Activated CD8-positive, alpha-beta T cell treated with anti-CD3 and anti-CD28 coated beads, Interleukin-2, amount 10 ng/mL, durations not matched to agents 7 days and 5 days (primary cell): ENCODE data around the gene ACBD6. TPM values are rescaled to one million over a fixed set of nuclear protein-coding genes. Genes with fewer than 3 reads are reported as not detected.
A peak's percentile ranks its signal among the peaks of the same experiment; 100 is the strongest.
"Not testable (repeated sequence)": the region's sequence is repeated elsewhere in the genome, so short reads cannot be mapped to it uniquely, and the experiment has no call there.

Experiments used
- ATAC-seq: fragments of 150-1000 bp; cut with Tn5 transposase; one replicate; pipeline ENCODE4 v1.10.0; 2021; ENCODE audit warnings: moderate library complexity
- CTCF ChIA-PET: fragments of 350-600 bp; sonication (Branson Sonifier 250); formaldehyde crosslinking; loops from one replicate; lab custom pipeline; 2021; ENCODE audit warnings: antibody characterized with exemption; lab: Charles Lee
- POLR2A ChIA-PET: fragments of 350-600 bp; sonication (Branson Sonifier 250); formaldehyde crosslinking; loops from one replicate; lab custom pipeline; 2021; ENCODE audit warnings: antibody characterized with exemption; lab: Charles Lee
- DNase-seq: peaks from one replicate; pipeline ENCODE4 v3.0.0-alpha.2; 2020
- H3K27ac Mint-ChIP-seq: one replicate; pipeline ENCODE4 v1.8.0; 2021; ENCODE audit warnings: mild to moderate bottlenecking, mixed read lengths
- H3K27me3 Mint-ChIP-seq: one replicate; pipeline ENCODE4 v1.8.0; 2021; ENCODE audit warnings: low read depth, mixed read lengths
- H3K36me3 Mint-ChIP-seq: one replicate; pipeline ENCODE4 v1.8.0; 2021; ENCODE audit warnings: low read depth, mixed read lengths
- H3K4me1 Mint-ChIP-seq: one replicate; pipeline ENCODE4 v1.8.0; 2021; ENCODE audit warnings: low read depth, mixed read lengths
- H3K4me3 Mint-ChIP-seq: one replicate; pipeline ENCODE4 v1.8.0; 2021; ENCODE audit warnings: mild to moderate bottlenecking, mixed read lengths
- H3K9me3 Mint-ChIP-seq: one replicate; pipeline ENCODE4 v1.8.0; 2022; ENCODE audit warnings: mixed read lengths; ENCODE audit not compliant: insufficient read depth
- total RNA-seq, 2 experiments: library from RNA; stranded (reverse); gene quantifications; one replicate each; pipeline ENCODE4 v1.2.3, GENCODE V29; 2021

Gene ACBD6
- total RNA-seq = 10 to 100 TPM; 35.7 to 37.7 TPM

- peak within 1 kb of the TSS; percentile 97 for H3K27ac Mint-ChIP-seq
- peak within 1 kb of the TSS; percentile 92 for H3K4me3 Mint-ChIP-seq
- peaks cover 14% of the 10 kb centered on the region for H3K36me3 Mint-ChIP-seq
- H3K4me1 Mint-ChIP-seq = peaks cover 32% of the 10 kb centered on the region
- POLR2A ChIA-PET = interaction anchor here (0.6 to 1.8 kb wide), 15 partner anchors 10 to 894 kb away, joined by 3 to 9 read pairs (median 4); partner anchors contain the start of genes QSOX1, STX6 and TOR1AIP1
- H3K9me3 Mint-ChIP-seq = no peaks in the 10 kb centered on the region
- ATAC-seq (peak; percentile 93), DNase-seq (peak; percentile 89)
- H3K27me3 Mint-ChIP-seq = no peaks in the 10 kb centered on the region
- CTCF ChIA-PET = interaction anchor here (0.6 to 4.3 kb wide), 15 partner anchors 9 to 641 kb away, joined by 3 to 30 read pairs (median 4); partner anchors contain the start of gene XPR1
Observed at GRCh38 chr1:180502361-180503279, at the start of gene ACBD6. Gene ACBD6 (minus strand): TSS chr1:180502577. CDS start chr1:180502266, 311 bp downstream.

- ChIA-PET POLR2A (no interaction called here), CTCF (no interaction called here)
- ATAC-seq = no peak
- no peak overlapping the region for H3K27ac Mint-ChIP-seq
- H3K4me3 Mint-ChIP-seq = no peak overlapping the region
- no peaks in the 10 kb centered on the region for H3K9me3 Mint-ChIP-seq
- no peaks in the 10 kb centered on the region for H3K4me1 Mint-ChIP-seq
- DNase-seq = no peak
- H3K36me3 Mint-ChIP-seq = no peaks in the 10 kb centered on the region
- peaks cover 9% of the 10 kb centered on the region for H3K27me3 Mint-ChIP-seq
Observed at GRCh38 chr1:180551997-180552396, 49.6 kb upstream of the ACBD6 start.

DNA sequence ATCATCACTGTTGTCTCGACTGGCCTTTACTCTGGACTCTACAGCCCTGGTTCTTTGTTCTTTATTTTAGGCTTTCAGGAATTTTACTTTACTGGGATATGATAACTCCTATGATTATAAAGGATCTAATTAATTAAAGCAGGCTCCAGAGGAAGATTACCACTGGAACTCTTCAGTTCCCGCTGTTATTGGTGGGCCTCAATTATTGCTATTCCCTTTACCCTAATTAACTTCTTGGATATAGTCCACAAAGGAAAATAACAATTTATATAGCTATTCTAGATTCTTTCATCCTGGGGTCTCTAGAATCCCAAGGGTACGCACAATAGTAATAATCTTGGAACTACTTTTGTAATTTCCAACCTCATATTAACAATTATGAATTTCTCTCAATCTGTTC is 47.9 kb upstream of the ACBD6 start:
- Mint-ChIP-seq H3K27me3 (peaks cover 9% of the 10 kb centered on the region), H3K36me3 (no peaks in the 10 kb centered on the region), H3K27ac (no peak overlapping the region), H3K4me1 (no peaks in the 10 kb centered on the region), H3K9me3 (no peaks in the 10 kb centered on the region), H3K4me3 (no peak overlapping the region)
- no peak for ATAC-seq
- ChIA-PET POLR2A (no interaction called here), CTCF (interaction anchor here (1.0 to 1.1 kb wide), 3 partner anchors 13 to 312 kb away, joined by 3 read pairs; no protein-coding TSS in a partner anchor)
- DNase-seq = no peak

DNA sequence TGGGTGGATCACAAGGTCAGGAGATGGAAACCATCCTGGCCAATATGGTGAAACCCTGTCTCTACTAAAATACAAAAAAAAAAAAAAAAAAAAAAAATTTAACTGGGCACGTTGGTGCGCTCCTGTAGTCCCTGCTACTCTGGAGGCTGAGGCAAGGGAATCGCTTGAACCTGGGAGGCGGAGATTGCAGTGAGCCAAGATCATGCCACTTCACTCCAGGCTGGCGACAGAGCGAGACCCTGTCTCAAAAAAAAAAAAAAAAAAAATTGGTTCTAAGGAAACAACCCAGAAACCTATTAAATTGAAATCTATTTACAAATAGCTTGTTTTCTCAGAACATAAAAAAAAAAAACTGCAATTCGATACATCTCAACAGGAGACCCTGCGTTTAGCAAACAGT is 47.4 kb upstream of the ACBD6 start:
- DNase-seq, H3K4me3 Mint-ChIP-seq, POLR2A ChIA-PET, H3K36me3 Mint-ChIP-seq, ATAC-seq, H3K9me3 Mint-ChIP-seq, H3K4me1 Mint-ChIP-seq, CTCF ChIA-PET, H3K27me3 Mint-ChIP-seq, H3K27ac Mint-ChIP-seq: not testable (repeated sequence)

DNA sequence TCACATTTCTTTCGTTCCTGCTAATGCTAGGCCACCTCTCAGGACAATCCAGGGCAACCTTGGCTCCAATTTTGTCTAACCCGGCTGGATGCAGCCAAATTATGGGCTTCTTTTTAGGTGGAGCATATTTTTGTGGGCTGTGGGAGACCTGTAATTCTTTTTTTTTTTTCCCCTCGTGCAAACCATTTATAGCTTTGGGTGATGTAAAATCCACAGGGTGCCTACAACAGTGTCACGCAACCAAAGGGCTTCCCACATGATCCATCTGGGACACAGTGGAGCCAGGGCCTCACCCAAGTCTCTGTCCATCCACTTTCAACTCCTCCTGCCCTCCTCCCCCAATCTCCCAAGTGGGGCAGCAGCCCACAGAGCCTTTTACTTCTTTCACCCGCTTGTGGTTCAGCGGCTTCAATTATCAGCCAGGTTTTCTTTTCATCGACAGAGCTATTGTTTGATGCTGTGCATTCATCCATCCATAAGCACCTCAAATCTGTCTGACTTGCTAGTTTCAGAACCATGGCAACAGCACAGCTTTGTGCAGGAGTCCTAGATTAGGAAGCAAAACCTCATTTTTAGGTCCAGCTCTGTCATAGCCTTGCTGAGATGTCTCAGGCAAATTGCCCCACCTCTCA is 46.4 kb upstream of the ACBD6 start:
- Mint-ChIP-seq H3K4me3 (no peak overlapping the region), H3K27ac (no peak overlapping the region), H3K36me3 (no peaks in the 10 kb centered on the region), H3K9me3 (no peaks in the 10 kb centered on the region), H3K27me3 (peaks cover 5% of the 10 kb centered on the region), H3K4me1 (no peaks in the 10 kb centered on the region)
- DNase-seq (no peak), ATAC-seq (no peak)
- ChIA-PET POLR2A (no interaction called here), CTCF (interaction anchor here (1.1 kb wide), 1 partner anchor 16 kb away, joined by 3 read pairs; no protein-coding TSS in a partner anchor)

GRCh38 chr1:180545991-180546390 is 43.6 kb upstream of the ACBD6 start:
- DNase-seq = no peak
- H3K9me3 Mint-ChIP-seq = no peaks in the 10 kb centered on the region
- no peak overlapping the region for H3K27ac Mint-ChIP-seq
- ChIA-PET CTCF (interaction anchor here (1.9 kb wide), 1 partner anchor 316 kb away, joined by 5 read pairs; no protein-coding TSS in a partner anchor), POLR2A (interaction anchor here (1.2 kb wide), 1 partner anchor 543 kb away, joined by 3 read pairs; no protein-coding TSS in a partner anchor)
- H3K4me1 Mint-ChIP-seq = no peaks in the 10 kb centered on the region
- H3K27me3 Mint-ChIP-seq = peaks cover 6% of the 10 kb centered on the region
- ATAC-seq = no peak
- no peaks in the 10 kb centered on the region for H3K36me3 Mint-ChIP-seq
- H3K4me3 Mint-ChIP-seq = no peak overlapping the region

GRCh38 chr1:180544050-180544449 is 41.7 kb upstream of the ACBD6 start:
- Mint-ChIP-seq H3K4me1 (no peaks in the 10 kb centered on the region), H3K27ac (no peak overlapping the region), H3K27me3 (peaks cover 4% of the 10 kb centered on the region), H3K36me3 (no peaks in the 10 kb centered on the region), H3K4me3 (no peak overlapping the region), H3K9me3 (no peaks in the 10 kb centered on the region)
- ChIA-PET CTCF (interaction anchor here (1.9 kb wide), 1 partner anchor 318 kb away, joined by 5 read pairs; no protein-coding TSS in a partner anchor), POLR2A (no interaction called here)
- ATAC-seq (no peak), DNase-seq (no peak)

- Mint-ChIP-seq H3K36me3 (no peaks in the 10 kb centered on the region), H3K4me1 (no peaks in the 10 kb centered on the region), H3K9me3 (no peaks in the 10 kb centered on the region), H3K27me3 (peaks cover 13% of the 10 kb centered on the region), H3K27ac (no peak overlapping the region), H3K4me3 (no peak overlapping the region)
- POLR2A ChIA-PET = no interaction called here
- CTCF ChIA-PET = no interaction called here
- DNase-seq = no peak
- no peak for ATAC-seq
Observed at GRCh38 chr1:180542838-180543145, 40.4 kb upstream of the ACBD6 start.

- ChIA-PET POLR2A (no interaction called here), CTCF (no interaction called here)
- Mint-ChIP-seq H3K36me3 (no peaks in the 10 kb centered on the region), H3K4me1 (no peaks in the 10 kb centered on the region), H3K4me3 (no peak overlapping the region), H3K9me3 (no peaks in the 10 kb centered on the region), H3K27me3 (peaks cover 13% of the 10 kb centered on the region), H3K27ac (no peak overlapping the region)
- ATAC-seq = no peak
- DNase-seq = no peak
Observed at GRCh38 chr1:180542113-180542837, 39.9 kb upstream of the ACBD6 start.

DNA sequence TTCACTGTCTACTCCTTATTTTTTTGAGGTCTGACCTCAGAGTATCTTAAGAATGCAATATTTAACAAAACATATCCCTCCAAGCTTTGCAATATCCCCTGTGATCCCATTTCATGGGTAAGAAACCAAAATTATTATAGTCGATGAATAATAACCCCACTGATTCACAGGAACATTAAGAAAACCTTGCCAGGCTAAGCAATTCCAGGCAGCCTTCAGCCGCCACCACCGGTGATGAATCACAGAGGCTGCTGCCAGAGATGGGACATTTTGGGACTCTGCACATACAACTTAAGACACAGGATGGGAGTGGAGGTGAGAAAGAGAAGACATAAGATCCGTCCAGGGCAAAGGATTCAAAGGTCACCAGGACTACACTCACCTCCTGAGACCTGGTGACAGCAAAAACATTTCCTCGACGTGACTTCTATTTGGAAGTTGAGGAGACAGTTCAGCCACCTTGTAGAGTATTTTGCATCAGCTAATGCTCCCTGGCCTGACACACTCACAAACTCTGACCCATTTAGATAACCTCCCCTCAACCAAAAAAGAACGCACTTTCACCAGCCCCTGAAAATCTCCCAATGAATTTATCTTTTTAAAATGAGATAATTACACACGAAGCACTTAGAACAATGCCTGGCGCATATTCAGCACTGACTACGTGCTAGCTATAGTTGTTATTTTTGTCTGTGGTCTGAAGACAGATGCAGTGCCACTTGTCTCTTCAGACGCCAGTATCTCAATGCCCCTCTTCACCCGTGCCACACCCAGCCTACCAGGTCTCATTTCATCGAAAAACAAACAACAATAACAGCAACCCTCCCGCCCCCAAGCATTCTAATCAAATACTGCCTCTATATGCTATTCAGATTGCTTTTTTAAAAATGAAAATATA is 38.6 kb upstream of the ACBD6 start:
- Mint-ChIP-seq H3K36me3 (no peaks in the 10 kb centered on the region), H3K4me1 (no peaks in the 10 kb centered on the region), H3K9me3 (no peaks in the 10 kb centered on the region), H3K4me3 (no peak overlapping the region), H3K27ac (no peak overlapping the region), H3K27me3 (peaks cover 16% of the 10 kb centered on the region)
- ChIA-PET CTCF (no interaction called here), POLR2A (no interaction called here)
- DNase-seq = no peak
- no peak for ATAC-seq

- Mint-ChIP-seq H3K27ac (no peak overlapping the region), H3K36me3 (no peaks in the 10 kb centered on the region), H3K27me3 (peaks cover 19% of the 10 kb centered on the region), H3K9me3 (no peaks in the 10 kb centered on the region), H3K4me3 (no peak overlapping the region), H3K4me1 (no peaks in the 10 kb centered on the region)
- DNase-seq (no peak), ATAC-seq (no peak)
- ChIA-PET CTCF (interaction anchor here (0.9 to 8.0 kb wide), 2 partner anchors 23 to 324 kb away, joined by 3 to 80 read pairs; no protein-coding TSS in a partner anchor), POLR2A (interaction anchor here (0.6 kb wide), 1 partner anchor 376 kb away, joined by 3 read pairs; no protein-coding TSS in a partner anchor)
Observed at GRCh38 chr1:180539136-180539535, 36.8 kb upstream of the ACBD6 start.
